A549 (cell line): ENCODE results near the gene ZNF24. TPM values are rescaled to one million over a fixed set of nuclear protein-coding genes. Genes with fewer than 3 reads are reported as not detected.

ENCODE experiments used
- ATAC-seq, 2 experiments: fragments of 200-7000 bp in 1 of 2; fragments of >200 bp in 1 of 2; cut with Nextera tagmentation in 1 of 2; cut with Tn5 transposase in 1 of 2; 3 replicates each; pipeline versions ENCODE4 v1.8.0 to v1.9.1; 2018 to 2020; ENCODE audit warnings: mild to moderate bottlenecking in 1 of 2, moderate library complexity in 1 of 2
- CTCF ChIA-PET: fragments of 300-600 bp; sonication (Branson Sonifier 250); formaldehyde crosslinking; extraction: SDS; loops from one replicate; lab custom pipeline; 2021; ENCODE audit warnings: antibody characterized with exemption, inconsistent platforms; lab: Yijun Ruan, JAX
- POLR2A ChIA-PET: fragments of 350-600 bp; formaldehyde crosslinking; extraction: SDS; loops from one replicate; lab custom pipeline; 2021; ENCODE audit warnings: antibody characterized with exemption, inconsistent platforms; lab: Yijun Ruan, JAX
- DNase-seq, 2 experiments: peaks; one replicate each; pipeline versions ENCODE4 v3.0.0 to v3.0.0-alpha.2; 2011 to 2016; ENCODE audit warnings: low read depth in 1 of 2, low spot score in 1 of 2
- FAIRE-seq: peaks from 2 replicates; lab custom pipeline; 2011; peaks lifted over from hg19 to GRCh38; lab: Jason Lieb, UNC
- H3K27ac ChIP-seq, 2 experiments: fragments of >200 bp; sonication (Bioruptor Twin); formaldehyde crosslinking; 3 replicates each; pipeline ENCODE4 v1.5.1; 2016 to 2017
- H3K4me1 ChIP-seq: fragments of >200 bp; sonication (Bioruptor Twin); formaldehyde crosslinking; 3 replicates; pipeline ENCODE4 v1.6.1; 2016
- H3K4me2 ChIP-seq: fragments of >200 bp; sonication (Bioruptor Twin); formaldehyde crosslinking; 3 replicates; pipeline ENCODE4 v1.6.1; 2016
- H3K4me3 ChIP-seq: fragments of >200 bp; sonication (Bioruptor Twin); formaldehyde crosslinking; 3 replicates; pipeline ENCODE4 v1.5.1; 2016
- H3K9me3 ChIP-seq: fragments of >200 bp; sonication (Bioruptor Twin); formaldehyde crosslinking; 3 replicates; pipeline ENCODE4 v1.6.1; 2016
- CBX2 ChIP-seq: fragments of 200-600 bp; sonication (generic); IDR thresholded peaks from 2 replicates; pipeline ENCODE4 v1.6.1; 2016; ENCODE audit warnings: low read depth, mild to moderate bottlenecking, borderline replicate concordance
- CHD2 ChIP-seq: fragments of 150-350 bp; IDR thresholded peaks from 2 replicates; pipeline ENCODE4 v1.6.1; 2014; ENCODE audit warnings: low read length; ENCODE audit not compliant: partially characterized antibody
- CTCF ChIP-seq: fragments of >200 bp; sonication (Bioruptor Twin); formaldehyde crosslinking; IDR thresholded peaks from 3 replicates; pipeline ENCODE4 v1.5.1; 2016
- EHF ChIP-seq: fragments of 250-450 bp; sonication (Bioruptor Pico); IDR thresholded peaks from 2 replicates; pipeline ENCODE4 v1.5.0; 2020; ENCODE audit warnings: mild to moderate bottlenecking
- ELK1 ChIP-seq: fragments of 150-350 bp; IDR thresholded peaks from 2 replicates; pipeline ENCODE4 v1.6.1; 2014; ENCODE audit warnings: low read depth, mild to moderate bottlenecking, low read length
- ESRRA ChIP-seq: fragments of 150-350 bp; IDR thresholded peaks from 2 replicates; pipeline ENCODE4 v1.6.1; 2014; ENCODE audit warnings: mild to moderate bottlenecking, low read length, borderline replicate concordance
- FOSL2 ChIP-seq, 2 experiments: fragments of 450-650 bp in 1 of 2; fragments of >200 bp in 1 of 2; sonication (Bioruptor Twin) in 1 of 2; formaldehyde crosslinking; IDR thresholded peaks; 2 replicates each; pipeline versions ENCODE4 v1.5.0 to v1.6.1; 2016 to 2020; ENCODE audit warnings: mild to moderate bottlenecking in 1 of 2, moderate library complexity in 1 of 2
- HMGXB4 ChIP-seq: fragments of 250-450 bp; sonication (Bioruptor Pico); IDR thresholded peaks from 2 replicates; pipeline ENCODE4 v1.5.0; 2021; ENCODE audit warnings: mild to moderate bottlenecking, moderate library complexity, borderline replicate concordance
- HOXA7 ChIP-seq: fragments of 250-450 bp; sonication (Bioruptor Pico); IDR thresholded peaks from 2 replicates; pipeline ENCODE4 v1.5.0; 2020; ENCODE audit warnings: mild to moderate bottlenecking, moderate library complexity
- KDM5A ChIP-seq: fragments of 200-600 bp; sonication (generic); IDR thresholded peaks from 2 replicates; pipeline ENCODE4 v1.6.1; 2016; ENCODE audit warnings: antibody characterized with exemption, mild to moderate bottlenecking
- MAX ChIP-seq: IDR thresholded peaks from 2 replicates; pipeline ENCODE4 v1.6.1; 2012
- MAZ ChIP-seq: fragments of 150-350 bp; IDR thresholded peaks from 2 replicates; pipeline ENCODE4 v1.6.1; 2014; ENCODE audit warnings: antibody characterized with exemption, low read depth, low read length, borderline replicate concordance
- NFE2L2 ChIP-seq: fragments of 150-350 bp; conservative IDR thresholded peaks from 2 replicates; pipeline ENCODE4 v1.6.1; 2014; ENCODE audit warnings: low read length
- NPAS2 ChIP-seq: fragments of 250-450 bp; sonication (Bioruptor Pico); IDR thresholded peaks from 2 replicates; pipeline ENCODE4 v1.8.0; 2022; ENCODE audit warnings: mild to moderate bottlenecking, moderate library complexity, borderline replicate concordance
- POLR2A ChIP-seq: IDR thresholded peaks from 2 replicates; pipeline ENCODE4 v1.6.1; 2012; ENCODE audit warnings: mild to moderate bottlenecking, low read length
- RCOR1 ChIP-seq: fragments of 150-350 bp; IDR thresholded peaks from 2 replicates; pipeline ENCODE4 v1.6.1; 2014; ENCODE audit warnings: antibody characterized with exemption, low read length, low read depth
- RNF2 ChIP-seq: fragments of 200-600 bp; sonication (generic); IDR thresholded peaks from 2 replicates; pipeline ENCODE4 v1.6.1; 2016; ENCODE audit warnings: low read depth, mild to moderate bottlenecking, antibody characterized with exemption, moderate library complexity, borderline replicate concordance
- SREBF2 ChIP-seq: fragments of 450-650 bp; IDR thresholded peaks from 2 replicates; pipeline ENCODE4 v1.6.1; 2014; ENCODE audit warnings: mild to moderate bottlenecking, moderate library complexity
- TP53 ChIP-seq: fragments of 250-450 bp; sonication (Bioruptor Pico); IDR thresholded peaks from 2 replicates; pipeline ENCODE4 v1.5.0; 2021; ENCODE audit warnings: mild to moderate bottlenecking, moderate library complexity
- USF2 ChIP-seq: fragments of 450-650 bp; IDR thresholded peaks from 2 replicates; pipeline ENCODE4 v1.6.1; 2014; ENCODE audit warnings: antibody characterized with exemption
- ZFP36 ChIP-seq: fragments of 450-650 bp; IDR thresholded peaks from 2 replicates; pipeline ENCODE4 v1.6.1; 2014; ENCODE audit warnings: borderline replicate concordance; ENCODE audit not compliant: partially characterized antibody
- ZSCAN20 ChIP-seq: fragments of 250-450 bp; sonication (Bioruptor Pico); IDR thresholded peaks from 2 replicates; pipeline ENCODE4 v1.8.0; 2022; ENCODE audit warnings: mild to moderate bottlenecking, moderate library complexity
- WGBS: methylation state at CpG from one replicate; pipeline ENCODE4 v1.1.6; 2017; ENCODE audit errors: missing lambda C conversion rate; 5-methylcytosine and 5-hydroxymethylcytosine counted together
- polyA plus RNA-seq, 4 experiments: library from polyadenylated mRNA; depleted of rRNA in 3 of 4; stranded (reverse); fragments of >200 nt; fragmentation: RNase III in 1 of 4; extraction: RNeasy Plus Mini Kit Qiagen cat#74134 plus additional on column Dnase treatment in 1 of 4; gene quantifications; 2 replicates in 3 of 4; 3 replicates in 1 of 4; pipeline ENCODE4 v1.2.3, GENCODE V29; 2011 to 2017

Gene ZNF24
- polyA plus RNA-seq, 2 of the 4 experiments (the other 2 are of a cell fraction) = 15.1 to 28.4 TPM

- no peak overlapping the region for H3K4me3 ChIP-seq
- H3K4me2 ChIP-seq = no peak overlapping the region
- FAIRE-seq (no peak), ATAC-seq (no peak)
- WGBS = 95% methylated on average over 2 of the region's 2 CpGs
- ChIA-PET POLR2A (no interaction called here), CTCF (no interaction called here)
- H3K4me1 ChIP-seq = 0 out of 3 replicates have a peak, but pooled peaks cover 2% of the 10 kb centered on the region
- TF ChIP-seq ESRRA (no peak), POLR2A (no peak), USF2 (no peak), NPAS2 (no peak), HMGXB4 (CRISPR knock-in tag) (no peak), CTCF (no peak), CHD2 (no peak), RCOR1 (no peak), MAZ (no peak), ZSCAN20 (CRISPR knock-in tag) (no peak), TP53 (CRISPR knock-in tag) (no peak), KDM5A (no peak), FOSL2 (IDR thresholded peaks at IDR 0.05) (no peak), FOSL2 (CRISPR knock-in tag; IDR thresholded peaks at IDR 0.05) (no peak), CBX2 (no peak), ZFP36 (no peak), RNF2 (no peak), ELK1 (no peak), NFE2L2 (no peak), SREBF2 (no peak), MAX (no peak)
- TF ChIP-seq, all 56 proteins: peak for 0
- H3K9me3 ChIP-seq = peaks cover 55% of the 10 kb centered on the region
- no peak for DNase-seq
- no peak overlapping the region for H3K27ac ChIP-seq
These were observed 48.2 kb downstream of the ZNF24 start for GRCh38 chr18:35296060-35296459.

GRCh38 chr18:35291166-35291565 lies 53.1 kb downstream of the ZNF24 start:
- DNase-seq = no peak
- Histone ChIP-seq H3K4me1 (0 out of 3 replicates have a peak, but pooled peaks cover 5% of the 10 kb centered on the region), H3K9me3 (peaks cover 26% of the 10 kb centered on the region; the same call in 2 of the 3 replicates), H3K4me2 (peak overlapping the region; percentile 87), H3K4me3 (peak overlapping the region; percentile 61), H3K27ac (no peak overlapping the region)
- no peak for ATAC-seq
- no peak for TF ChIP-seq HOXA7
- TF ChIP-seq SREBF2 = no peak
- no peak for TF ChIP-seq RCOR1
- no peak for TF ChIP-seq NPAS2
- no peak for TF ChIP-seq EHF (CRISPR knock-in tag)
- FAIRE-seq = no peak
- CTCF ChIA-PET = no interaction called here
- POLR2A ChIA-PET = no interaction called here
- WGBS = 97% methylated on average over 2 of the region's 2 CpGs
